ENCODE results near the gene APOF. TPM values are rescaled to one million over a fixed set of nuclear protein-coding genes. Genes with fewer than 3 reads are reported as not detected.

APOF gene
- not detected for total RNA-seq
- polyA plus RNA-seq (2013, experiment 1 of 2) = not detected
- not detected for polyA plus RNA-seq (2013, experiment 2 of 2)
- long read RNA-seq, experiment 1 = 0 reads
- long read RNA-seq, experiment 2 = 0 reads
- long read RNA-seq, experiment 3 = 0 reads
- long read RNA-seq, experiment 4 = 0 reads

GRCh38 chr12:56362130-56363059 lies at the start of gene APOF:
Gene APOF (minus strand): TSS chr12:56362857. CDS start chr12:56362745, 112 bp downstream.
- no peak within 1 kb of the TSS for H3K27ac Mint-ChIP-seq
- H3K4me1 Mint-ChIP-seq = peaks cover 6% of the 10 kb centered on the region

GRCh38 chr12:56411781-56412639 lies 49.4 kb upstream of the APOF start:
- peaks cover 14% of the 10 kb centered on the region for H3K36me3 Mint-ChIP-seq (ENCODE audit: low read depth)

More at GRCh38 chr12:56362130-56363059, at the start of gene APOF:
- peak; percentile 36 for DNase-seq
- Histone ChIP-seq H3K27me3 (ENCODE audit: control insufficient read depth, insufficient read depth, low read length, poor library complexity, severe bottlenecking) (no peaks in the 10 kb centered on the region), H3K27ac (ENCODE audit: low read depth, low read length) (no peak within 1 kb of the TSS), H3K9me3 (ENCODE audit: control insufficient read depth, low read length) (no peaks in the 10 kb centered on the region), H3K4me3 (ENCODE audit: low read length) (no peak within 1 kb of the TSS), H3K9ac (ENCODE audit: extremely low read depth, low read length, poor library complexity, severe bottlenecking) (no peak within 1 kb of the TSS), H3K36me3 (ENCODE audit: control insufficient read depth, insufficient read depth, low read length) (no peaks in the 10 kb centered on the region), H3K4me1 (ENCODE audit: control insufficient read depth, insufficient read depth, low read length) (no peaks in the 10 kb centered on the region)
- no peaks in the 10 kb centered on the region for H3K9me3 Mint-ChIP-seq
- H3K27me3 Mint-ChIP-seq (ENCODE audit: insufficient read depth) = peaks cover 29% of the 10 kb centered on the region
- no peaks in the 10 kb centered on the region for H3K36me3 Mint-ChIP-seq (ENCODE audit: low read depth)
- TF ChIP-seq CTCF (conservative IDR thresholded peaks at IDR 0.05) = no peak
- 90 to 91% methylated on average over 10 of the region's 10 CpGs for WGBS, 2 experiments (ENCODE audit: insufficient coverage in 1 of 2, insufficient read length in 1 of 2)
- H3K4me3 Mint-ChIP-seq = peak within 1 kb of the TSS; percentile 88

More at GRCh38 chr12:56411781-56412639, 49.4 kb upstream of the APOF start:
- Histone ChIP-seq H3K9ac (ENCODE audit: extremely low read depth, low read length, poor library complexity, severe bottlenecking) (no peak overlapping the region), H3K4me3 (ENCODE audit: low read length) (no peak overlapping the region), H3K4me1 (ENCODE audit: control insufficient read depth, insufficient read depth, low read length) (no peaks in the 10 kb centered on the region), H3K27ac (ENCODE audit: low read depth, low read length) (no peak overlapping the region), H3K27me3 (ENCODE audit: control insufficient read depth, insufficient read depth, low read length, poor library complexity, severe bottlenecking) (no peaks in the 10 kb centered on the region), H3K36me3 (ENCODE audit: control insufficient read depth, insufficient read depth, low read length) (peaks cover 4% of the 10 kb centered on the region), H3K9me3 (ENCODE audit: control insufficient read depth, low read length) (no peaks in the 10 kb centered on the region)
- 94 to 100% methylated on average over 4 to 6 of the region's 6 CpGs for WGBS, 2 experiments (ENCODE audit: insufficient coverage in 1 of 2, insufficient read length in 1 of 2)
- no peak for TF ChIP-seq CTCF (conservative IDR thresholded peaks at IDR 0.05)
- Mint-ChIP-seq H3K9me3 (no peaks in the 10 kb centered on the region), H3K27me3 (ENCODE audit: insufficient read depth) (no peaks in the 10 kb centered on the region), H3K4me1 (no peaks in the 10 kb centered on the region), H3K27ac (no peak overlapping the region), H3K4me3 (no peak overlapping the region)
- DNase-seq = no peak
